ENCODE results near the gene NLRC4.

DNA sequence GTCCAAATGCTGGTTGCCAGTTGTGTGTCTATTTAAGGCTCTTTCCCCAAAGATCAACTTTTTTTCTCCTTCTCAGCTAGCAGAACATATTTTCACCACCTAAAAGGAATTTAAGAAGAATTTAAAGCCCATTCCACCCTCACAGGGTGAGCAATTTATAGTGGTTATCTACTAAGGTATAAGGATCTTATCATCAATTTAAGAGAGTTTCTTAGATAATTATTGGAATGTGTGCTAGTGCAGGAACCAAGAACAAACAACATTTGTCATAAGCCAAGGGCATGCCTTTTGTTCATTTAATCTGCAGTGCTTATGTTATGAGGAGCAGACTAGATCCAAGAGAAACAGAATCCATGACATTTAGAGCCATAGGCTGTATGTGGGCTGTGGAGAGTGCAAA, 37.2 kb downstream of the NLRC4 start:
- TF ChIP-seq POLR2A (IDR thresholded peaks at IDR 0.05; ENCODE audit: control extremely low read depth in 1 of 2, low read depth in 2 of 2, low read length in 2 of 2) (no peak), CREB1 (IDR thresholded peaks at IDR 0.05) (no peak), POLR2AphosphoS5 (IDR thresholded peaks at IDR 0.05; ENCODE audit: low read depth, low read length) (no peak), TAF1 (IDR thresholded peaks at IDR 0.05; ENCODE audit: low read depth, low read length) (no peak), MAX (IDR thresholded peaks at IDR 0.05) (no peak), POU5F1 (IDR thresholded peaks at IDR 0.05; ENCODE audit: low read depth, low read length) (no peak), EZH2 (IDR thresholded peaks at IDR 0.05; ENCODE audit: low read depth, low read length, severe bottlenecking) (no peak), JUND (IDR thresholded peaks at IDR 0.05; ENCODE audit: low read length) (no peak)

Measured in H1 (cell line).